ENCODE data around the gene PLPP4.

Gene PLPP4

GRCh38 chr10:120609006-120609405 lies 152.0 kb downstream of the PLPP4 start:
- no peak for DNase-seq (ENCODE audit: low read depth in 2 of 2)

GRCh38 chr10:120610791-120611190 lies 153.8 kb downstream of the PLPP4 start:
- no peak for DNase-seq (ENCODE audit: low read depth in 2 of 2)

- DNase-seq (ENCODE audit: low read depth in 2 of 2), result no peak
Observed at GRCh38 chr10:120612756-120613155, 155.7 kb downstream of the PLPP4 start.

GRCh38 chr10:120613180-120613579 lies 156.2 kb downstream of the PLPP4 start:
- DNase-seq (ENCODE audit: low read depth in 2 of 2), result no peak

GRCh38 chr10:120614680-120615079 lies 157.7 kb downstream of the PLPP4 start:
- DNase-seq (ENCODE audit: low read depth in 2 of 2), result no peak

- no peak for DNase-seq (ENCODE audit: low read depth in 2 of 2)
Observed at GRCh38 chr10:120616311-120616911, 159.4 kb downstream of the PLPP4 start.

- no peak for DNase-seq (ENCODE audit: low read depth in 2 of 2)
Observed at GRCh38 chr10:120628197-120628596, 171.2 kb downstream of the PLPP4 start.

- DNase-seq (ENCODE audit: low read depth in 2 of 2), result no peak
Observed at GRCh38 chr10:120630266-120630665, 173.2 kb downstream of the PLPP4 start.

- DNase-seq (ENCODE audit: low read depth in 2 of 2), result no peak
Observed at GRCh38 chr10:120632047-120632446, 175.0 kb downstream of the PLPP4 start.

- no peak for DNase-seq (ENCODE audit: low read depth in 2 of 2)
Observed at GRCh38 chr10:120632942-120633341, 175.9 kb downstream of the PLPP4 start.

- no peak for DNase-seq (ENCODE audit: low read depth in 2 of 2)
Observed at GRCh38 chr10:120634659-120635058, 177.6 kb downstream of the PLPP4 start.

All from stimulated activated CD8-positive, alpha-beta memory T cell treated with anti-CD3 and anti-CD28 coated beads, Interleukin-15, amount 100 ng/mL, for 48 hours (primary cell).